BJ (cell line): Measurements from ENCODE around the gene RRAS. TPM values are rescaled to one million over a fixed set of nuclear protein-coding genes. Genes with fewer than 3 reads are reported as not detected.

ENCODE experiments used
- CTCF ChIA-PET: fragments of 350-600 bp; formaldehyde crosslinking; extraction: SDS; loops from one replicate; lab custom pipeline; 2021; ENCODE audit warnings: antibody characterized with exemption, inconsistent platforms; lab: Yijun Ruan, JAX
- POLR2A ChIA-PET: fragments of 300-600 bp; sonication (Branson Sonifier 250); formaldehyde crosslinking; extraction: SDS; loops from one replicate; lab custom pipeline; 2021; ENCODE audit warnings: antibody characterized with exemption; lab: Charles Lee
- DNase-seq: peaks from one replicate; pipeline ENCODE4 v3.0.0-alpha.2; 2011; ENCODE audit warnings: low read depth
- H3K27me3 ChIP-seq: 2 replicates; pipeline ENCODE4 v1.6.0; 2011; ENCODE audit warnings: low read length; ENCODE audit not compliant: control insufficient read depth, insufficient read depth
- H3K36me3 ChIP-seq: 2 replicates; pipeline ENCODE4 v1.5.1; 2011; ENCODE audit warnings: low read length; ENCODE audit not compliant: control insufficient read depth, insufficient read depth
- H3K4me3 ChIP-seq: 2 replicates; pipeline ENCODE4 v1.5.1; 2011; ENCODE audit warnings: low read depth, mild to moderate bottlenecking, control low read depth, low read length
- polyA plus RNA-seq: library from polyadenylated mRNA; depleted of rRNA; stranded (reverse); fragments of >200 nt; gene quantifications from 2 replicates; pipeline ENCODE4 v1.2.3, GENCODE V29; 2011
- TF ChIP-seq, protein P1 (sequence below): IDR thresholded peaks from 2 replicates; pipeline ENCODE4 v1.5.1; 2011; ENCODE audit warnings: low read depth, mild to moderate bottlenecking, control low read depth, inconsistent platforms, low read length, moderate library complexity; ENCODE audit not compliant: insufficient read depth

The RRAS gene
- polyA plus RNA-seq, 1 experiment: 186 TPM

DNA sequence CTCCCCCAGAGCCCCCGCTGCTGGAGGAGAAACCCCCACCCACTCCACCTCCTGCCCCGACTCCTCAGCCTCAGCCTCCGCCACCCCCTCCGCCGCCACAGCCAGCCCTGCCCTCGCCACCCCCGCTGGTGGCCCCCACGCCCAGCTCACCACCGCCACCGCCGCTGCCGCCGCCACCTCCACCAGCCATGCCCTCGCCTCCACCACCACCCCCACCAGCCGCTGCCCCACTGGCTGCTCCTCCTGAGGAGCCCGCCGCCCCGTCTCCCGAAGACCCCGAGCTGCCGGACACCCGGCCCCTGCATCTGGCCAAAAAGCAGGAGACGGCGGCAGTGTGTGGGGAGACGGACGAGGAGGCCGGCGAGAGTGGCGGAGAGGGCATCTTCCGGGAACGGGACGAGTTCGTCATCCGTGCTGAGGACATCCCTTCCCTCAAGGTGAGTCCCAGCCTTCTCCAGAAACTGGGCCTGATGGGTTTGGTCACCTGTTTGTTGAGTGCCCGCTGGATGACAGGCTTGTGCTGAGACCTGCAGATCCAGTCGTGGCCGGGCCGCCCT lies 38.4 kb downstream of the RRAS start:
- H3K36me3 ChIP-seq: peaks cover 24% of the 10 kb centered on the region
- no peak for DNase-seq
- TF ChIP-seq, protein P1, sequence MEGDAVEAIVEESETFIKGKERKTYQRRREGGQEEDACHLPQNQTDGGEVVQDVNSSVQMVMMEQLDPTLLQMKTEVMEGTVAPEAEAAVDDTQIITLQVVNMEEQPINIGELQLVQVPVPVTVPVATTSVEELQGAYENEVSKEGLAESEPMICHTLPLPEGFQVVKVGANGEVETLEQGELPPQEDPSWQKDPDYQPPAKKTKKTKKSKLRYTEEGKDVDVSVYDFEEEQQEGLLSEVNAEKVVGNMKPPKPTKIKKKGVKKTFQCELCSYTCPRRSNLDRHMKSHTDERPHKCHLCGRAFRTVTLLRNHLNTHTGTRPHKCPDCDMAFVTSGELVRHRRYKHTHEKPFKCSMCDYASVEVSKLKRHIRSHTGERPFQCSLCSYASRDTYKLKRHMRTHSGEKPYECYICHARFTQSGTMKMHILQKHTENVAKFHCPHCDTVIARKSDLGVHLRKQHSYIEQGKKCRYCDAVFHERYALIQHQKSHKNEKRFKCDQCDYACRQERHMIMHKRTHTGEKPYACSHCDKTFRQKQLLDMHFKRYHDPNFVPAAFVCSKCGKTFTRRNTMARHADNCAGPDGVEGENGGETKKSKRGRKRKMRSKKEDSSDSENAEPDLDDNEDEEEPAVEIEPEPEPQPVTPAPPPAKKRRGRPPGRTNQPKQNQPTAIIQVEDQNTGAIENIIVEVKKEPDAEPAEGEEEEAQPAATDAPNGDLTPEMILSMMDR: no peak
- ChIA-PET POLR2A (no interaction called here), CTCF (no interaction called here)
- no peaks in the 10 kb centered on the region for H3K27me3 ChIP-seq
- no peak overlapping the region for H3K4me3 ChIP-seq

DNA sequence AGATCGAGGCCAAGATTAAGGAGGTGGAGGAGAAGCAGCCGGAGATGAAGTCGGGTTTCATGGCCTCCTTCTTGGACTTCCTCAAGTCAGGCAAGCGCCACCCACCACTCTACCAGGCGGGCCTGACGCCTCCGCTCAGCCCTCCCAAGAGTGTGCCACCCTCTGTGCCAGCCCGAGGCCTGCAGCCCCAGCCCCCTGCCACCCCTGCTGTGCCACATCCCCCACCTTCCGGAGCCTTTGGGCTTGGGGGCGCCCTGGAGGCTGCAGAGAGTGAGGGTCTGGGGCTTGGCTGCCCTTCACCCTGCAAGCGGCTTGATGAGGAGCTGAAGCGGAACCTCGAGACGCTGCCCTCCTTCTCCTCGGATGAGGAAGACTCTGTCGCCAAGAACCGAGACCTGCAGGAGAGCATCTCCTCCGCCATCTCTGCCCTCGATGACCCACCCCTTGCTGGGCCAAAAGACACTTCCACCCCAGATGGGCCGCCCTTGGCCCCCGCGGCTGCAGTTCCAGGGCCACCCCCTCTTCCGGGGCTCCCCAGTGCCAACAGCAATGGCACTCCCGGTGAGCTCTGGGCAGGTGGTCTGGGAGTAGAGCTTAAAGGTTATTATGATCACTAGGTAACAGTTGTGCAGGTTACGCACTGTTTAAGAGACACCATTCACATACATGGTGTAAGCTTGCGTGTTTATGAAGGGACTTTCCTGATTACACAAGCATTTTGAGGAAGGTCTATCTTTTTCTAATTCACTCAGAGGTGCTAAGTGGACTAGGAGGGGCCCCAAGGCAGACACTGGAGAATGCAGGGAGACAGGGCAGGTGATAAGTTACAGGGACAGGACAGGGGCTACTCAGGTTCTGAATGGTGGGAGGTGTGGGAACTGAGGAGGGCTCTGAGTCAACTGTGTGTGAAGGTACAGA lies 40.3 kb downstream of the RRAS start:
- TF ChIP-seq, protein P1: no peak
- POLR2A ChIA-PET: no interaction called here

DNA sequence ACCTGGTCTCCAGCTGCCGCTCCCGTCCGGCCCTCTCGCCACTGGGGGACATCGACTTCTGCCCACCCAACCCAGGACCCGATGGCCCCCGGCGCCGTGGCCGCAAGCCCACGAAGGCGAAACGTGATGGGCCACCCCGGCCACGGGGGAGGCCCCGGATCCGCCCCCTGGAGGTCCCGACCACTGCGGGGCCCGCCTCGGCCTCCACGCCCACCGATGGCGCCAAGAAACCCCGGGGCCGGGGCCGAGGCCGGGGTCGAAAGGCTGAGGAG lies 42.3 kb downstream of the RRAS start:
- TF ChIP-seq, protein P1: no peak
- CTCF ChIA-PET: no interaction called here
- no peaks in the 10 kb centered on the region for H3K27me3 ChIP-seq
- DNase-seq: no peak
- H3K4me3 ChIP-seq: no peak overlapping the region
- POLR2A ChIA-PET: no interaction called here
- peaks cover 22% of the 10 kb centered on the region for H3K36me3 ChIP-seq

More for the DNA sequence above, 40.3 kb downstream of the RRAS start:
- CTCF ChIA-PET: no interaction called here
- Histone ChIP-seq H3K27me3 (no peaks in the 10 kb centered on the region), H3K4me3 (no peak overlapping the region), H3K36me3 (peaks cover 27% of the 10 kb centered on the region)
- DNase-seq: no peak

DNA sequence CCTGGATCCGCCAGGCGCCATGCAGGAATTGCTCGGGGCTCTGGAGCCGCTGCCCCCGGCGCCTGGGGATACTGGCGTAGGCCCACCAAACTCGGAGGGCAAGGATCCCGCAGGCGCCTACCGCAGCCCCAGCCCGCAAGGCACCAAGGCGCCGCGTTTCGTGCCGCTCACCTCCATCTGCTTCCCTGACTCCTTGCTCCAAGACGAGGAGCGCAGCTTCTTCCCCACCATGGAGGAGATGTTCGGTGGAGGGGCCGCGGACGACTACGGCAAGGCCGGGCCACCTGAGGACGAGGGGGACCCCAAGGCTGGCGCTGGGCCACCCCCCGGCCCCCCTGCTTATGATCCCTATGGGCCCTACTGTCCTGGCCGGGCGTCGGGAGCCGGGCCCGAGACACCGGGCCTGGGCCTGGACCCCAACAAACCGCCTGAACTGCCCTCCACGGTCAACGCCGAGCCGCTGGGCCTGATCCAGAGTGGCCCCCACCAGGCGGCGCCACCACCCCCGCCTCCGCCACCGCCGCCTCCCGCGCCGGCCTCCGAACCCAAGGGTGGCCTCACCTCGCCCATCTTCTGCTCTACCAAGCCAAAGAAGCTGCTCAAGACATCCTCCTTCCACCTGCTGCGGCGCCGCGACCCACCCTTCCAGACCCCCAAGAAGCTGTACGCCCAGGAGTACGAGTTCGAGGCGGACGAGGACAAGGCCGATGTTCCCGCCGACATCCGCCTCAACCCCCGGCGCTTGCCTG lies 42.8 kb downstream of the RRAS start:
- CTCF ChIA-PET: no interaction called here
- H3K36me3 ChIP-seq: peaks cover 21% of the 10 kb centered on the region
- no peaks in the 10 kb centered on the region for H3K27me3 ChIP-seq
- POLR2A ChIA-PET: no interaction called here
- no peak for DNase-seq
- TF ChIP-seq, protein P1: no peak
- H3K4me3 ChIP-seq: no peak overlapping the region

DNA sequence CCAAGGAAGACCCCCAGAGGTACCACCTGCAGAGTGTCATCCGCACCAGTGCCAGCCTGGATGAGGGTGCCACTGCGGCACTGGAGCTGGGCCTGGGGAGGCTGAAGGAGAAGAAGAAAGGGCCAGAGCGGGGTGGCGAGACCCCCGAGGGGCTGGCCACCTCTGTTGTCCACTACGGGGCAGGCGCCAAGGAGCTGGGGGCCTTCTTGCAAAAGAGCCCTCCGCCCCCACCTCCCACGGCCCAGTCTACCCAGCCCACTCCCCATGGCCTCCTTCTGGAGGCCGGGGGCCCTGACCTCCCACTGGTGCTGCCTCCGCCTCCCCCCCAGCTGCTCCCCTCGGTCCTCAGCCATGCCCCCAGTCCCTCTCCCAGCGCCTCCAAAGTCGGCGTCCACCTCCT lies 43.5 kb downstream of the RRAS start:
- no peak for DNase-seq
- POLR2A ChIA-PET: no interaction called here
- TF ChIP-seq, protein P1: no peak
- Histone ChIP-seq H3K4me3 (no peak overlapping the region), H3K36me3 (peaks cover 19% of the 10 kb centered on the region), H3K27me3 (no peaks in the 10 kb centered on the region)
- CTCF ChIA-PET: interaction anchor here (1.1 kb wide), 1 partner anchor 26 kb away, joined by 3 read pairs; no protein-coding TSS in a partner anchor
